Stomach smooth muscle (tissue), 2 donors: Measurements from ENCODE around the gene SPP1.

Source experiments
- H3K27ac ChIP-seq: one replicate; pipeline ENCODE4 v1.7.0; 2013; ENCODE audit warnings: mild to moderate bottlenecking, low read length, inconsistent platforms
- H3K27me3 ChIP-seq, 2 donors: one replicate each; pipeline ENCODE4 v1.7.0; 2013; ENCODE audit warnings: low read length in 2 of 2; ENCODE audit not compliant: insufficient read depth in 2 of 2, control insufficient read depth in 1 of 2
- H3K36me3 ChIP-seq, 2 donors: one replicate each; pipeline ENCODE4 v1.7.0; 2013; ENCODE audit warnings: low read length in 2 of 2; ENCODE audit not compliant: control insufficient read depth in 2 of 2, insufficient read depth in 2 of 2
- H3K4me1 ChIP-seq: one replicate; pipeline ENCODE4 v1.7.0; 2013; ENCODE audit warnings: low read length; ENCODE audit not compliant: control insufficient read depth, insufficient read depth
- H3K4me3 ChIP-seq, 2 donors: one replicate each; pipeline ENCODE4 v1.7.0; 2013; ENCODE audit warnings: low read length in 2 of 2
- H3K9ac ChIP-seq, 2 donors: one replicate each; pipeline ENCODE4 v1.7.0; 2013; ENCODE audit warnings: low read length in 2 of 2, mild to moderate bottlenecking in 1 of 2
- H3K9me3 ChIP-seq, 2 donors: one replicate each; pipeline ENCODE4 v1.7.0; 2013; ENCODE audit warnings: low read length in 2 of 2; ENCODE audit not compliant: control insufficient read depth in 2 of 2
- donor health status: healthy.
- donor health status: Pancreatic carcinoma.

SPP1 gene

GRCh38 chr4:87953826-87954225 lies 21.7 kb upstream of the SPP1 start:
- H3K4me1 ChIP-seq: peaks cover 2% of the 10 kb centered on the region
- H3K9ac ChIP-seq: no peak overlapping the region
- H3K27me3 ChIP-seq: no peaks in the 10 kb centered on the region
- H3K4me3 ChIP-seq: no peak overlapping the region
- no peaks in the 10 kb centered on the region for H3K36me3 ChIP-seq
- no peaks in the 10 kb centered on the region for H3K9me3 ChIP-seq
- H3K27ac ChIP-seq: no peak overlapping the region

- Histone ChIP-seq H3K4me1 (no peaks in the 10 kb centered on the region), H3K36me3 (no peaks in the 10 kb centered on the region), H3K9me3 (no peaks in the 10 kb centered on the region), H3K4me3 (no peak overlapping the region), H3K9ac (no peak overlapping the region), H3K27ac (no peak overlapping the region), H3K27me3 (no peaks in the 10 kb centered on the region)
These were observed 19.0 kb upstream of the SPP1 start for GRCh38 chr4:87956501-87956900.

- Histone ChIP-seq H3K4me1 (no peaks in the 10 kb centered on the region), H3K4me3 (no peak overlapping the region), H3K36me3 (no peaks in the 10 kb centered on the region), H3K27me3 (no peaks in the 10 kb centered on the region), H3K27ac (no peak overlapping the region), H3K9ac (no peak overlapping the region), H3K9me3 (no peaks in the 10 kb centered on the region)
These were observed 18.5 kb upstream of the SPP1 start for GRCh38 chr4:87957061-87957460.

GRCh38 chr4:87961993-87962392 lies 13.5 kb upstream of the SPP1 start:
- Histone ChIP-seq H3K4me3 (no peak overlapping the region), H3K27me3 (no peaks in the 10 kb centered on the region), H3K9ac (no peak overlapping the region), H3K9me3 (no peaks in the 10 kb centered on the region), H3K4me1 (no peaks in the 10 kb centered on the region), H3K36me3 (no peaks in the 10 kb centered on the region), H3K27ac (no peak overlapping the region)

GRCh38 chr4:87962398-87963146 lies 12.9 kb upstream of the SPP1 start:
- no peaks in the 10 kb centered on the region for H3K4me1 ChIP-seq
- no peak overlapping the region for H3K4me3 ChIP-seq
- H3K27ac ChIP-seq: no peak overlapping the region
- H3K27me3 ChIP-seq: peaks cover 0 to 1% of the 10 kb centered on the region in 2 donors
- H3K9ac ChIP-seq: no peak overlapping the region
- H3K36me3 ChIP-seq: no peaks in the 10 kb centered on the region
- H3K9me3 ChIP-seq: no peaks in the 10 kb centered on the region

GRCh38 chr4:87965501-87965975 lies 10.0 kb upstream of the SPP1 start:
- H3K9me3 ChIP-seq: no peaks in the 10 kb centered on the region
- peaks cover 0 to 2% of the 10 kb centered on the region in 2 donors for H3K27me3 ChIP-seq
- no peak overlapping the region for H3K9ac ChIP-seq
- no peak overlapping the region for H3K27ac ChIP-seq
- H3K36me3 ChIP-seq: no peaks in the 10 kb centered on the region
- no peaks in the 10 kb centered on the region for H3K4me1 ChIP-seq
- H3K4me3 ChIP-seq: no peak overlapping the region

GRCh38 chr4:87966095-87966496 lies 9.4 kb upstream of the SPP1 start:
- Histone ChIP-seq H3K27me3 (peaks cover 0 to 2% of the 10 kb centered on the region in 2 donors), H3K4me1 (no peaks in the 10 kb centered on the region), H3K27ac (no peak overlapping the region), H3K36me3 (no peaks in the 10 kb centered on the region), H3K9me3 (no peaks in the 10 kb centered on the region), H3K4me3 (no peak overlapping the region), H3K9ac (no peak overlapping the region)

- Histone ChIP-seq H3K9me3 (no peaks in the 10 kb centered on the region), H3K27ac (no peak overlapping the region), H3K4me3 (no peak overlapping the region), H3K27me3 (peaks cover 0 to 2% of the 10 kb centered on the region in 2 donors), H3K4me1 (no peaks in the 10 kb centered on the region), H3K9ac (no peak overlapping the region), H3K36me3 (no peaks in the 10 kb centered on the region)
These were observed 8.3 kb upstream of the SPP1 start for GRCh38 chr4:87967193-87967592.

- Histone ChIP-seq H3K9me3 (no peaks in the 10 kb centered on the region), H3K9ac (no peak overlapping the region), H3K4me3 (no peak overlapping the region), H3K4me1 (no peaks in the 10 kb centered on the region), H3K27me3 (peaks cover 0 to 2% of the 10 kb centered on the region in 2 donors), H3K27ac (no peak overlapping the region), H3K36me3 (no peaks in the 10 kb centered on the region)
These were observed 5.4 kb upstream of the SPP1 start for GRCh38 chr4:87970121-87970520.

GRCh38 chr4:87971866-87972265 lies 3.6 kb upstream of the SPP1 start:
- Histone ChIP-seq H3K4me1 (no peaks in the 10 kb centered on the region), H3K36me3 (no peaks in the 10 kb centered on the region), H3K4me3 (no peak overlapping the region), H3K9ac (no peak overlapping the region), H3K27me3 (peaks cover 0 to 2% of the 10 kb centered on the region in 2 donors), H3K9me3 (no peaks in the 10 kb centered on the region), H3K27ac (no peak overlapping the region)
